SK-N-DZ (cell line): Measurements from ENCODE around the gene CDX2.

Source experiments
- DNase-seq: peaks from one replicate; pipeline ENCODE4 v3.0.0-alpha.2; 2015; ENCODE audit warnings: low spot score

The CDX2 gene

DNA sequence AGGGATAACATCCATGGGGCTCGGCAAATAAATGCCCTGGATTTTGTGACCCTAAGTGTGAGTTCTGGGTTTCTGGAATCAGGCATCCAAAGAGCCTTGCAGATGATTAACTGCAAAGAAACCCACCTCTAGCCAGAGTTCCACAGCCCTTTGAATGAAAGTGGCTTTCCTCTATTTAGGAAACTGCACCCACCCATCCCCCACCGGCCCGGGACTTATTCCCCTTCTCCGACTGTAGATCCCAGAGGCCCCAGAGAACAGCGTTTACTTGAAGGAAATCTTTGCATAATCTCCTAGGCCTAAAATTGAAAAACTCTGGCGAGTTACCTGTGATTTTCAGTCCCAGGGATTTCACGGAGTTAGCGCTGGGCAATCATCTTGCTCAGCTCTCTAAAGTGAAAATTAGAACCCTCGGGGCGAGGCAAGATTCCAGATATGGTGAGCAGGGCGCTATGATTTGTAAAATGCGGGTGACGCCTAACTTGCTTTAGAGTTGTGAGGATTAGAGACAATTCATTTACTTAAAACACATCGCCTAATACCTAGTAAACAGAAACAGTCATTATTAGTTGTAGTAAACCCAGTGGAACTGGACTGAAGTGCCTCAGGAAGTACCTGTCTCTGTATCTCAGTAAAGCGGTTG is 10.0 kb upstream of the CDX2 start:
- DNase-seq: no peak

- DNase-seq: no peak
These were observed 9.3 kb upstream of the CDX2 start for GRCh38 chr13:27978301-27978968.

DNA sequence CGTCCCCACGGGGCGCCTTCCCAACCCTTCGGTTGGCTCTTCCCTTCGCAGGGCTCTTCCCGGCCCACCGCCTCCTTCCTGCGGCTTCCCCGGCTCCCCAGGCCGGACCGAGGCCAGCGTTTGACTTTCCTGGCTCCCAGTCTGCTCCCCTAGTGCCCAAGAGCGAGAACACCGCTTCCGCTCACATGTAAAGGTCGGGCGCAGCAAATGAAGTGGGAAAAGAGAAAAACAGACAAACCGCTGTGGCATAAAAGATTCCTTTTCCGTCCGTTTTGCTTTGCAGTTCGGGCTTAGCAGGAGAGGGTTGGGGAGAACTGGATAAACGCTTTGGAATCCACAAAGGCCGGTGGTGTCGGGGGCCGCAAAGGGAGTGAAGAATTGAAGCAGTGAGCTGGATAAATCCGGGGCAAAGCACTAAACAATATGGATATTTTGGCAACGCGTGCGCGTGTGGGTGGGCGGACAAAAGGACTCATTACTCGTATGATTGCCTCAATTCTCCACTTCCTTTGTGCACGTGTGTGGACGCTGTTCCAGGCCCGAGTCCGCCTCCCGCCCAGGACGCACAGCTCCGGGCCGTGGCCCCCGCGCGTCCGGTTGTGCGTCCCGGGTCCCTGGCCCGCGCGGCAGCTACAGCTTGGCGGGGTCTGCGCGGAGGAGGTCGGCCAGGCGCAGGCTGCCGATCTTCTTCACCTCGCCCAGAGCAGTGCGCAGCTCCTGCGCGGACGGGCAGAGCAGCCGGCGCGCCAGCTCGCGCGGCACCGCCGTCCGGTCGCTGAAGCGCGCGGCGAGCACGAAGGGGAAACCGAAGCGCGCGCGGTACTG is 8.6 kb upstream of the CDX2 start:
- DNase-seq: no peak

GRCh38 chr13:27976362-27977091 is 7.4 kb upstream of the CDX2 start:
- no peak for DNase-seq

DNA sequence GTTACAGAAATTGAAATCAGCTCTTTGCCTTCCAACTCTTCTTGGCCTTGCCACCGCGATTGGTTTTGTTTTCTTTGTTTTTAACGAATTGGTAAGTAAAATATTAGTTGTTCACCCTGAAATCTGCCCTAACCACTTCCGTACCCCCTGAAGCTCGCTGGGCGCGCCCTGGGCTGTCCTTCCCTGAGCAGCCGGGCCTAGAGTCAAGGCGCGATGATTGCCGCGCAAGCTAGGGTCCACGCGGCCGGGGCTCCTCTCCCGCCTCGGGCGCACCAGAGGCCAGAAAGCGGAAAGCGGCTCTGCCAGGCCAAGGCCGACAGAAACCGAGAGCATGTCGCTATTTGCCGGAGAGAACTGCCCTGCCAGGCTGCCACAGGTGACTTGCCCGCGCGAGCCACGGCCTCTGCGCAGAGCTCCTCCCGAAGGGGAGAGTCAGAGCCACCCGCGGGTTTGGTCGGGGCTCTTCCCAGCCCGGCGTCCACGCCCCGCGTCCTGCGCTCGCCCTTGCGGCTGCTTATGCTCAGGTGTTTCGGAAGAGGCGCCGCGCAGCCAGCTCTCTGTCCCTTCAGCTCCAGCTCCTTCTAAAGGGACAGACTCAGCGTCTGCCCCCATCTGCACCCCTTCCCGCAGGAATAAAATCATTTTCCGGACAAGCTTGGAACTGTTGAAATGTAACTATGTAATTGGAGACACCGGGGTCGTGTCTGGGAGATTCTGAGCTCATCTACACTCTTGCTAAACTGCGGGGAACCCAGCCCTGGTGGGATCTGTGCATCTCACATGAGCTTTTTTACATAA is 6.6 kb upstream of the CDX2 start:
- no peak for DNase-seq

- no peak for DNase-seq
These were observed 5.0 kb upstream of the CDX2 start for GRCh38 chr13:27973961-27974662.

GRCh38 chr13:27973291-27973690 is 4.2 kb upstream of the CDX2 start:
- no peak for DNase-seq

DNA sequence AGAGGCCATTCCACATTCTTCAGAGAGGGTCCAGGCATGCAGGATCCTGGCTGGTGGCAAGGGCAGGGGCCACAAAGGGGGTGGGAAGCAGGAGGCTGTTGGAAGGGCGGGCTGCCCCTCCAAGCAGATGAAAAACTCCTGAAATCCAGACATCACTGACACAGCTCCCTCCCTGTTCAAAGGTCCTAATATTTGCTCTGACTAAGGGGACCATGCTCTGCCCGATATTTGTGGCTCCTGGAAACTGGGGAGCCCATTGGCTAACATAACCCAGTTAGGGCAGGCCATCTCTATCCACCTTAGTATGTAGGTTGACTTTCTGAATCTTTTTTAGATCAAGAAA is 3.3 kb upstream of the CDX2 start:
- DNase-seq: no peak

- DNase-seq: no peak
These were observed 2.8 kb upstream of the CDX2 start for GRCh38 chr13:27971776-27972477.

DNA sequence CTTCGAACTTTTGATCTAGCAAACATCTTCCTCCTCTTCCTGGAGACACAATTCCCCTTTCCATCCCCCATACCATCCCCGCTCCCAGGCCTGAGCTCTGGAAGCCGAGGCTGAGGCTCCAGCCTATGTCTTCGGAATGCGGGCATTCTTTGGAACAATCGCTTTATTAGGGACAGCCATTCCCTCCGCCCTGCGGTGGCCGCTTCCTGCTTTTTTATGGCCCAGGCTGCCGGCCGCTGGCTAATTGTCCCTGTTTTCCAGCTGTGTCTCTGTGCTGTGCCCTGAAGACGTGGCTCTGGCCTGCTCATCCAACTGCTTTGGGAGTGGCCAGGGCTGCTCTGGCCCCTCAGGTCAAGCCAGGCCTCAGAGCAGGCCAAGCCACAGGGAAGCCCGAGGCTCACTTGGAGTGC is 2.1 kb upstream of the CDX2 start:
- no peak for DNase-seq

- no peak for DNase-seq
These were observed 1.5 kb upstream of the CDX2 start for GRCh38 chr13:27970382-27971235.

DNA sequence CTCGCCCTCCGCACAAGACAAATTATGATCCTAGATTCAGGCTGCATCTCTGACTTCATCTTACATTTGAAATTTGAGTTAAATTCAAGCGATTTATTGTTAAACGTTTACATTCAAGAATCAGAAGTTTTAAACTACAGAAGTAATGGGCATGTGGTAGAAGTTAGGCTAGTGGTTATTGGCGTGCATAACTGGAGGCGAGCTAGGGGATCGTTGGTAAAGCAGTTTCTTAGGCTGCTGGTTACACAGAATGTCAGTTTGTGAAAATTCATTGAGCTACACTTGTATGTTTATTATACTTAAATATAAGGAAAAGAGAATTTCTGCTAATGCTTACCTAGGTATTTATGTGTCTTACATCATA is 733 bp upstream of the CDX2 start:
- DNase-seq: no peak

- DNase-seq: no peak
These were observed 616 bp downstream of the CDX2 start for GRCh38 chr13:27968316-27969081.

DNA sequence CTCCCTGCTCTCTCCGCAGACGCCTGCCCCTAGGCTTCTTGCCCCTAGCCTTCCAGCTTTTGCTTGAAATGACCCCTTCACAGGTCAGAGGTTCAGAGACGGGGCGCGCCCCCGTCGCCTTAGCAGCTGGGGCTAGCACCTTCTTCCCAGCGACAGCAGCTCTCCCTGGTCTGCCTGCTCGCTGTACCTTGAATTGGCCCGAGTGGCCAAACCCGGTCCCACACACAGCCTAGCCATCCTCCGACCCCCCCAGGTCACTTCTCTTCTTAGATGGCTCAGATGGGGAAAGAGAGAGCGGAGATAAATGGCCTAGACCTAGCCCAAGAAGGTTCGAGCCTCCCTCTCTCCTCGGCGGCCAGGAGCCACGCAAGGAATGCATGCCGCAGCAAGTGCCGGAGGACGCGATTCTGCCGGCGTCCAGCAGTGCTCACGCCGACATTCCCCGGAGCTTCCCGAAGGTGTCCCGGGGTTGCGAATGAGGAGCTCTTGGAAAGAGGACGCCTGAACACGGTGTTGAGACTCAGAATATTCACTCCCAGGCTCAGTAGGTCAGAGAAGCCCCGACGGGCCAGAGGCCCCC is 1.3 kb downstream of the CDX2 start:
- no peak for DNase-seq

GRCh38 chr13:27967203-27967735 is 1.8 kb downstream of the CDX2 start:
- no peak for DNase-seq

DNA sequence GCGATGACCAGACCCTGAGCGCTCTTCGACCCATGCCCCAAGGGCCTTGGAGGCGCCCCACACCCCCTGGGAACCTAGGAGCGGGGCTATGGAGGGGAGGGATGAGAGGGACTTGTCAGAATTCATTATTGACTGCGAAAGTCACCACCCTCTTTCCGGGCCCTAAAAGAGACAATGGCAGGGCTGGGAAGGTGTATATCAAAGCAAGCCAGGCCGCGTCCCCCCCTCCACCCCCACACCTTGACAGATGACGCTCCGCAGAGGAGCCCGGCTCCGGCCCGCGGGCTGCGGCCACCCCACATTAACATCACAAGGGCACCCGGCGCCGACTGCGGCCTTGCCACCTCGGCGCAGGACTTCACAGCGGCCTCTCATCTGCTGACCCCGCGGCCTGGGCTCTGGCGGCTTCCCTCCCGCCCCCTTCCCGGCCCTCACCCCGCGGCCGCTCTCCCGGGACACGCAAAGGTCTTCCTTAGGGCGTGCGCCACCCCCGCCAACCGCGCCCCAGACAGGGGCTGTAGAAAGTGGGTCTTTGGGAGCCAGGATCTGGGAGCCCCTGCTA is 2.4 kb downstream of the CDX2 start:
- DNase-seq: no peak
